Fibroblast of skin of scalp (primary cell): ENCODE measurements around the gene PIM3.
"Not testable (repeated sequence)": the region's sequence is repeated elsewhere in the genome, so short reads cannot be mapped to it uniquely, and the experiment has no call there.

Experiments used
- DNase-seq: peaks from one replicate; pipeline ENCODE4 v3.0.0-alpha.2; 2013

PIM3 gene

DNA sequence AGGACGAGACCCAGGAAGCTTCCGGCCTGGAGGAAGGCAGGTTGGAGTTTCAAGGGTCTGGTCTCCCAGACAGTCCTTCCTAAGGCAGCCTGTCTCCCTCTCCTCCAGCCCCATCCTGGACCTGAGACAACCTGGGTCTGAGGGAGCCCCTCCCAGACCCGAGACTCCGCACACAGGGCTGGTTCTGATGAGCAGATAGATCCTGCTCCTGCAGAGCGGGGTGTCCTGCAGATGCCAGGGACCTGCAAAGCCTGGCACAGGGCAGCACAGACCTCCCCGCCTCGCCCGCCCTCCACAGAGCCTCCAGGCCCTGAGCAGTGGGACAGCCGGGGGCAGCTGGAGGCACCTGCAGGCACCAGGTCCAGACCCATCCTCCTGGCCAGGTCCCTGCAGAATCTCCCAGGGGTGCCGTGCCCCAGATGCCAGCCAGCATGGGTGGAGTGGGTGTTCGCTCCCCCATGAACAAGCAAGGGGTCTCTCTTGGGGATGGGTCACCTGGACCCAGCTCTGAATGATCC, 7.8 kb downstream of the PIM3 start:
- no peak for DNase-seq

DNA sequence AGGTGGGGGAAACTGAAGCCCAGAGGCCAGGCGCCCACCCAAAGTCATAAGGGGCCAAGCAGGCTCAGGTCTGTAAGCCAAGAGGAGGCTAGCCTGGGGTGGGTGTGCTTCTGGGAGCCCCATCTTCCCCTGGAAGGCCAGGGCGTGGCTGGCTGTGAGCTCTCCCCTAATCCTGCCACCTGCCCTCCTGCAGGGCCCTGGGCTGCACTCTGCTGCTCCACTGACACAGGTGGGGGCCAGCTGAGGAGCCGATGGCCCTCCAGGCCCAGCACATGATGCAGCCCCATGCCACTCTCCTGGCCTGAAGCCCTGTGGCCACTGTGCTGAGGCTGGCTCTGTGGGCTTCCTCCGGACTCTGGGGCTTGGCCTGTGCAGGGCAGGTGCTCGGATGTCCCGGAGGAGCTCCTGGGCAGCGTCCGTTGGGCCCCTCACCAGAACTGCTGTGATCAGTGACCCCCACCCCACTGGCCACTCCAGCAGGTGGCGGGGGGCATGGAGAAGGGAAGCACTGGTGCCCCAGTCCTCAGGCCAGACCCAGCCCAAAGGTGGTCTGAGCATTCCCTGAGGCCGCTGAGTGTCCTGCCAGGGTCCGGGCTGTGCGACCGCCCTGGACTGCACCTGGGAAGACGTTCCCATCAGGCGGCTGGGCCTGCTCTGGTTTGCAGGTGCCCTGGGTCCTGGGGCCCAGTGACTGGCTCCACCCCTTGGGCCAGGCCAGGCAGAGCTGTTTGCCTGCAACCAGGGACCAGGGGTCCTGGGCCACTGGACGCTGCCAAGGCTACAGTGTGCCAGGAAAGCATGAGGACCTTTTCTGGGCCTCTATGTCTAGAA, 8.5 kb downstream of the PIM3 start:
- DNase-seq, result no peak

DNA sequence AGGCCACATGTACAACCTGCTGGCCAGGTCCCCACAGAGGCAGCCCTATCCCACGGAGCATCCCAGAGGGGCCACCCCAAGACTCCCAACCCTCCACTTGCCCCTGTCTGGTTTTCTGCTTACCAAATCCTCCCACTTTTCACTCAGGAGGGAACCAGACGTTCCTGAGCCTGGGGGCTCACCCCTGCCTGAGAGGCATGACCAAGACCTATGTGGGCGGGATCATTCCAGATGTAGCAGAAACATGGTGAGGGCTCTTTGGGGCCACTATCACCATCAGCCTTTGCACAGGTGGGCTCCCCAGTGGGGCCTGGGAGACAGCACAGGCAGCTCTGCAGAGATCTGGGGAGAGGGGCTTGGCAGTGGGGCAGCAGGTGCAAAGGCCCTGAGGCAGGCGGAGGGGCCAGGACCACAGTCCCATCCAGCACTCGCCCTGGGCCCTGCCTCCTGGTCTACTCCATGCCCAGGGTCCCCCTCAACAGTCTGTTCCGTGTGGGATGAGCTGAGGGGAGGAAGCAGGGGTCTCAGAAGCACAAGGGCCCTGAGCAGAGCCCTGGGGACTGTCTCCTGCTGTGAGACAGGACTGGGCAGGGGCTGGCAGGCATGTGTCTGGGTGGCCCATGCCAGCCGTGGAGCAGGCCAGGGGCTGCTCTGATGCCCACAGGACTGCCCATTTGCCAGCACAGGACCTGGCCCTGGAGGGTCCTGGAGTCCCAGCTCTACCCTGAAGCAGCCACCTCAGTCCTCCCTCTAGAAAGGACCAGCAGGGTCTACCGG, 9.4 kb downstream of the PIM3 start:
- DNase-seq, result no peak

DNA sequence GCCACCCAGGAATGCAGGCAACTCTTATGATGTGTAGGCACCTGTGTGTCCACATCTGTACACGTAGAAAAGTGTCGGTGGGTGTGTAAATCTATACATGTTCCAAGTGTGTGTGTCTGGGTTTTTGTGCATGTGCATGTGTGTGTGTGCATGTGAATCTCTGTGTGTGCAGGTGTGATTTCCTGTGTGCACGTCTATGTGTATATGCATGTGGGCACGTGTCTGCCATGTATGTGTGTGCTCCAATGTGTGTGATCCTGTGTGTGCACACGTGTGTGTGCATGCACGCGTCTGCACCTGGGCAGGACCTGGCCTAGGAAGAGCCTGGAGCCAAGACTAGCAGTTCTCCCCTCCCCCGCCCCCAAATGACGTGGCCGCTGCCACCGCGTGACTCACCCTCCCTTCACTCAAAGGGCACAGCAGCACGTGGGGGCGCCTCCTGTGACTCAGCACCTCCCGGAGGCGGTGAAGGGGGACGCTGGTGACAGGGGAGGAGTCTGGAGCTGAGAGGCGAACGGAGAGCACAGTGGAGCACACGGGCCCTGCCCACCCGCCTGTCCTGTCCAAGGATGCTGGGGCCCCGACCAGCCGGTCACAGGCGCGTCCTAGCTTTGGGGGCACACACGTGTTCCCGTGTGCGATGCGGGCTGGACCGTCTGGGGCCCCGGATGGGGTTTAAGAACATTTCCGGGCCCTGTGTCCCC, 10.1 kb downstream of the PIM3 start:
- DNase-seq, result peak; percentile 97

DNA sequence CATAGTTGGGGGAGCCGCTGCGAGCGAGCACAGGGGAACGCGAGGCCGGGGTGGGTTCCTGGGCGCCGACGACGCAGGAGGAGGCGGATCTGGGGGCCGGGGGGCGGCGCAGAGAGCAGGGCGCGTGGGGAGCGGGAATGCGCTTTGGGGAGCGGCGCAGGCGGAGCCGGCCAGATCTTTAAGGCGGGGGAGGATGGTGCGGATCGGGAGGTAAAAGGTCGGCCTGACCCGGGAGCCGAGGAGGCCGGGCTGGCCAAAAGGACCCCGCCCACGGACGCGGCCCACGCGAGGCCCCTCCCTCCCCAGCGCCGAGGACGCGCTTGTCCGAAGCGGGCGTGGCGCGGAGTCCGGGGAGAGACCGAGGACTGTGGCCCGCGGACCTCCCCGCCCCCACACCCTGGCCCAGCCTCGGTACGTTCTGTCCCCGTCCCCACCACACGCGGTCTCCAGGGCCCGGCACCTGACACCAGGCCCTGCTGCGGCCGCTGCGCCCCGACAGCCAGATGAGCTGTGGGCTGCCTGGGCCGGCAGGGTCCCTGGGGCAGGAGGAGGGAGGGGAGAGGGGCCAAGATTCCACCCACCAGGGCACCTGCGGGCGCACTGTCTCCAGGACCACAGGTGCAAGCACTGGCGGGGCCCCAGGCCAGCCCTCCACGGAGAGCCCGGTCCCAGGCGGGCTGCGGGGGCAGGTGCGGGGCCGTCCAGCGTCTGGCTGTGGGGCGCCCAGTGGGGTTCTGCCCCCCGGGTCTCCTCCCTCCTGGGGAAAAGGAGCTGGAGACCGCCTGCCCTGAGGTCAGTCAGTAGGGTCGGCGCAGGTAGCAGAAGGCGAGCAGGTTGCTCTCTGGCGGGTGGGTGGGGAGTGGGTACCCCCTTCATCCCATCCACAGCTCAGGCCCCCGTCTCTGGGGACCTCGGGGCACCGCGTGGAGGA, 10.9 kb downstream of the PIM3 start:
- peak; percentile 29 for DNase-seq

DNA sequence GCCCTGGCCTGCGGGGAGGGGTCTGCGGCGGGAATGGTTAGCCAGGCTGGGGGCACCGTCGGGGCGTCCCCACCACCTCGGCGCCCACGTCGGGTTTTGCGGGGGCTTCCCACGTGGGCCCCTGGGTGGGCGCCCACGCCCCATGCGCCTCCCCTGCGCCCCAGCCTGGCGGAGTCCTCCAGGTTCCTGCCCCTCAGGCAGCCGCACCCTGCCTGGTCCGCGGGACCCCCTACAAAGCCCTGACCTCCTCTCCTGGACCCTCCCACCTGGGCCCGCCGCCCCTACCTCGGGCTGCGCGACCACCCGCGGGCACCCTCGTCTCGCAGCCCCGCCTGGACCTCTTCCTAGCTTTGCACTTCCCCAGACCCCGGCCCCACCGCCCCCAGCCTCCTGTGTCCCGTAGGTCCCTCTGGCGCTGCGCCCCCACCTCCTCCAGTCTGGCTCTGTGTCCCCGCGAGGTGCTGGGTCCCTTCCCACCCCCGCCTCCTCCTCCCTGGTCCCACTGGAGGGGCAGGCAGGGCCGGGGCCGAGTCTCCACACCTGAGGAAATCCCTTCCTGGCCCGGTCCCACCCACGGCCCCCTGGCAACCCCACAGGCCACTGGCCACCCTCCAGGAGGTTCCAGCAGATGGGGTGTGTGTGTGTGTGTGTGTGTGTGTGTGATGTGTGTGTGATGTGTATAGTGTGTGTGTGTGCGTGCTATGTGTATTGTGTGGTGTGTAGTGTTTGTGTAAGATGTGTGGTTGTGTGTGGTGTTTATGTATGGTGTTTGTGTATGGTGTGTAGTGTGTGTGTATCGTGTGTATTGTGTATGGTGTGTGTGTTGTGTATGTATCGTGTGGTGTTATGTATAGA, 11.8 kb downstream of the PIM3 start:
- no peak for DNase-seq

DNA sequence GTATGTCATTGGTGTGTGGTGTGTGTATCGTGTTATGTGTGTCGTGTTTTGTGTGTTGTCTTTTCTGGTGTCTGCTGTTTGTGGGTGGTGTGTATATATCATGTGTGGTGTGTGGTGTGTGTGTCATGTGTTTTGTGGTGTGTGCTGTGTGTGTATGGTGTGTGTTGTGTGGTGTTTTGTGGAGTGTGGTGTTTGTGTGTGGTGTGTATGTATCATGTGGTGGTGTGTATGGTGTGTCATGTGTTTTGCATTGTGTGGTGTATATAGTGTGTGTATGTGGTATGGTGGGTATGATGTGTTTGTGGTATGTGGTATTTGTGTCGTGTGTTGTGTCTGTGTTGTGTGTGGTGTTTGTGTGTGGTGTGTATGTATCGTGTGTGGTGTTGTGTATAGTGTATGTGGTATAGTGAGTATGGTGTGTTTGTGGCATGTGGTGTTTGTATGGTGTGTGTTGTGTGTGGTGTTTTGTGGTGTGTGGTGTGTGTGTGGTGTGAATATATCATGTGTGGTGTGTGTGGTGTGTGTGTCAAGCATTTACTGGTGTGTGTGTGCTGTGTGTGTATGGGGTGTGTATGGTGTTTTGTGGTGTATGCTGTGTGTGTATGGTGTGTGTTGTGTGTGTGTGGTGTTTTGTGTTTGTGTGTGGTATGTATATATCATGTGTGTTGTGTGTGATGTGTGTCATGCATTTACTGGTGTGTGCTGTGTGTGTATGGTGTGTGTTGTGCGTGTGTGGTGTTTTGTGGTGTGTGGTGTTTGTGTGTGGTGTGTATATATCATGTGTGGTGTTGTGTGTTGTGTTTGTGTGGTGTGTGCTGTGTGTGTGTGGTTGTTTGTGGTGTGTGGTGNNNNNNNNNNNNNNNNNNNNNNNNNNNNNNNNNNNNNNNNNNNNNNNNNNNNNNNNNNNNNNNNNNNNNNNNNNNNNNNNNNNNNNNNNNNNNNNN, 12.7 kb downstream of the PIM3 start:
- DNase-seq, result no peak

DNA sequence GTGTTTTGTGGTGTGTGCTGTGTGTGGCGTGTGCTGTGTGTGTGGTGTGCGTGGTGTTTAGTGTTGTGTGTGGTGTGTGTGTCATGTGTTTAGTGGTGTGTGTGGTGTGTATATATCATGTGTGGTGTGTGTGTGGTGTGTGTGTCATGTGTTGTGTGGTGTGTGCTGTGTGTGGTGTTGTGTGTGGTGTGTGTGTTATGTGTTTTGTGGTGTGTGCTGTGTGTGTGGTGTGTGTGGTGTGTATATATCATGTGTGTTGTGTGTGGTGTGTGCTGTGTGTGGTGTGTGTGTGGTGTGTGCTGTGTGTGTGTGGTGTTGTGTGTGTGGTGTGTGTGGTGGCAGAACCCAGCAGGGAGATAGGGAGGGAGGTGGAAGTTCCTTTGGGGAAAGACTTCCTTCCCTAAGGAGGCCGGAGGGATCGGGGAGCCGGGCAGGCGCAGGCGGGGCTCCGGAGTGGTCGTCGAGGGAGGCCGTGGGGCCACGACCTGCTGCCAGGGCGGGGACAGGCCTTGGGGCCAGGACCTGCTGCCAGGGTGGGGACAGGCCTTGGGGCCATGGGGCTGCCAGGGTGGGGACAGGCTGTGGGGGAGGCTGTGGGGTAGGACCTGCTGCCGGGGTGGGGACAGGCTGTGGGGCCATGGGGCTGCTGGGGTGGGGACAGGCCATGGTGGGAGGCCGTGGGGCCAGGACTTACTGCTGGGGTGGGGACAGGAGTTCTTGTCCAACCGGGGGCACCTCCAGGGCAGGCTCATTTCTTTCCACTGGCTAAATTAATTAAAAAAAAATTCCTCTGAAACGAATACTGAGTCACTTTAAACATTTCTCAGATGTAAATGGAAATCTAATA, 15.2 kb downstream of the PIM3 start:
- DNase-seq, result no peak

DNA sequence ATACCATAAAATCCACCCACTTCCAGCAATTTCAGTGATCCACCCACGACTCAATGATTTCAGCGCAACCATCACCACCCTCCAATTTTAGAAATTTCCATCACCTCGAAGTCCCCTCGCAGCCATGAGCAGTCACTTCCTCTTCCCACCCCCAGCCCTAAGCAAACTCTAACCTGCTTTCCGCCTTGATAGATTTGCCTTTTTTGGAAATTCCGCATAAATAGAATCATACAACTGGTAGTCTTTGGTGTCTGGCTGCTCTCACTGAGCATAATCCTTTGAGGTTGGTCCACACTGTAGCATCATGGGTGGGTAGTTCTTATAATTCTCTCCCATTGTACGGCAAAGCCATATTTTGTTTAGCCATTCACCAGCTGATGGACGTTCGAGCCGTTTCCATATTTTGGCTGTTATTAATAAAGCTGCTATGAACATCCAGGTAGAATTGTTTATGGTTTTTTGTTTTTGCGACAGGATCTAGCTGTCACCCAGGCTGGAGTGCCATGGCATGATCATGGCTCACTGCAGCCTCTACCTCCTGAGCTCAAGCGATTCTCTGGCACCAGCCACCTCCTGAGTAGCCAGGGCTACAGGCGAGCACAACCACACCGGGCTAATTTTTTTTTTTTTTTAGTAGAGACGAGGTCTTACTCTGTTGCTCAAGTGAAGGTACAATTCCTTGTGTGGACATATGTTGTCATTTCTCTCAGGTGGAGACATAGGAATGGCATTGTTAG, 16.0 kb downstream of the PIM3 start:
- DNase-seq, result no peak

DNA sequence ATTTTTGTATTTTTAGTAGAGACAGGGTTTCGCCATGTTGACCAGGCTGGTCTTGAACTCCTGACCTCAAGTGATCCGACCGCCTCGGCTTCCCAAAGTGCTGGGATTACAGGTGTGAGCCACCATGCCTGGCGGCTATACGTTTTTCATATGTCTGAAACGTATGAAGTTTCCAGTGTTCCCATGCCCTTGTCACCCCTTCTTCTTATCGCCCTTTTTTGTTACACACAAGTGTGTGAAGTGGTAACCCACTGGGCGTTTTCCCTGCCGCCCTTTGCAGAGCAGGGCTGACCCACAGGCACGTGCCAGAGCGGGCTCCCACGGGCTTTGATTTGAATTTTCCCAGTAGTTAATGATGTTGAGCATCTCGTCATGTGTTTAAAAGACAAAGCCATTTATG, 17.0 kb downstream of the PIM3 start:
- no peak for DNase-seq

DNA sequence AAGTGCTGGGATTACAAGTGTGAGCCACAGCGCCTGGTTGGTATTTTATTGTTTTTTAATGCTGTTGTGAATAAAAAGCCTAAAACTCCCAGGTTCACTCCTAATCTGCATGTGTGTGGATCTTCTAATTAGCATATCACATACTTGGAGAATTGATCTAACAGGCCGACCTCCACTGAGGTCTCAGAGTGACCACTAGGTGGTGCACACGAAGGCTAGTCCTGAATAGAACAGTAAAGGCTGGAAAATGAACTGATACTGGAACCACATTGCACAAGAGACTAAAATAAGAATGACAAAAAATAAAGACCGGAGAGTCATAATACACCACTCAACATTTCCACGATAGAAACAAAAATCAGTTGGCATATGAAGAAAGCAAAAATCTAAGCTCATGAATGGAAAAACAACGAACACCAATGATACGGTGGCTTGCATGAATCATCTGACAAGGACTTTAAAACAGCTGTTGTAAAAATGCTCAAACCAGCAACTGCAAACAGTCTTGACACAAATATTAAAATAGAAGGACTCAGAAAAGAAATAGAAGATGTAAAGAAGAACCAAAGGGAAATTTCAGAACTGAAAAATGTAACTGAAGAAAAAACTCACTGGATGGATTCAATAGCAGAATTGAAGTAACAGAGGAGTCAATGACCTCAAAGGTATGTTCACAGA, 19.2 kb downstream of the PIM3 start:
- DNase-seq, result peak; percentile 33

DNA sequence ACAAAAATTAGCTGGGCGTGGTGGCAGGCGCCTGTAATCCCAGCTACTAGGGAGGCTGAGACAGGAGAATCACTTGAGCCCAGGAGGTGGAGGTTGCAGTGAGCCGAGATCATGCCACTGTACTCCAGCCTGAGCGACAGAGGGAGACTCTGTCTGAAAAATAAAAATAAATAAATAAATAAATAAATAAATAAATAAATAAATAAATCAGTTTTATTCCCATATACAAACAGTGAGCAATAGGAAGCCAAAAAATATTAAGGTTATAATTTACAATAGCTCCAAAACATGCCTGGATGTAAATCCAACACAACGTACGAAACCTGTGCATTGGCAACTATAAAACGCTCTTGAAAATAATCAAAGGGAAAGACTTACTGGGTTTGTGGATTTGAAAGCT, 21.2 kb downstream of the PIM3 start:
- not testable (repeated sequence) for DNase-seq

DNA sequence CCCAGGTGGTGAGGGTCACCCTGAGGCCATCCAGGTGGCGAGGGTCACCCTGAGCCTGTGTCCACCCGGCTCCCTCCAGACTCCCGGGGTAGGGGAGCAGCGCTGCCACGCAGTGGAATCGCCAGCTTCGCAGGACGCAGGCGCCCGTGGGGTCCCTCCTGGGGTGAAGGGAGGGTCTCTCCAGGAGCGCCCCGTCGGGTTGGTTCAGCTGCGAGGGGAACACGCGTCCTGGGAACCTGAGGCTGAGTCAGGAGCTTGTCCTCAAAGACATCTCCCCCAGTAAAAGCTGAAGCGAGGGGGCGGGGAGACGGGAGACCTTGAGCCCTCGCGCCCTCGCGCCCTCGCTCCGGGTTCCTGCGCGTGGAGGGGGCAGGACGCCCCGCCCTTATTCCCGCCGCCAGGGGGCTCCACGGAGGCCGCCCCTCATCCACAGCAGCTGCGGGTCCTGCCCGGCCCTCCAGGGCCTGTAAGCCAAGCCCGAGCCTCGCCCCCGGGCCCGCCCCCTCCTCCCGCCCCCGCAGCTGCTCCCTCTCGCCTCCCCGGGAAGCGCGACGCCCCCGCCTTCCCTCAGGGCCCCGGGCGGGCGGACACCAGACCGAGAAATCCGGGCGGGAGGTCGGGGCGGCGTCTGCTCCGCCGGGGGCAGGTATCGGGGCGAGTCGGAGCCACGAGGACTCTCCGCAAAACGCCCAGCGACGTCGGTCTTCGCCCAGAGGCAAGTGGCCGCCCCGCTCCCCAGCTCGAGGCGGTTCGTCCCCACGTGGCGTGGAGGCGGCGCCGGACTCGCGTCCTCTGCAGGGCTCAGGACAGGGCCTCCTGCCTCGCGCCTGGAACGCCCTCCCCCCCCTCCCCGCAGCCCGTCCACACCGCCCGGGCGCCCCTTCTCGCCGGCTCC, 22.8 kb downstream of the PIM3 start:
- no peak for DNase-seq

DNA sequence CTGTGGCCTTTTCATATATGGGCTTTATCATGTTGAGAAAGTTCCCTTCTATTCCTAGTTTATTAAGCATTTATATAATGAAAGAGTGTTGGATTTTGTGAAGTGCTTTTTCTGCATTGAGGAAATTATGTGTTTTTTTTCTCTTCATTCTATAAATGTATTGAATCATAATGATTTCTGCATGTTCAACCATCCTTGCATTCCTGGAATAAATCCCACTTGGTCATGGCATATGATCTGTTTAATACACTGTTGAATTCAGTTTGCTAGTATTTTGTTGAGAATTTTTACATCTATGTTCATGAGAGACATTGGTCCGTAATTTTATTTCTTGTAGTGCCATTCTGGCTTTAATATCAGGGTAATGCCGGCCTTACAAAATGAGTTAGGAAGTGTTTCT, 25.8 kb downstream of the PIM3 start:
- DNase-seq, result no peak

DNA sequence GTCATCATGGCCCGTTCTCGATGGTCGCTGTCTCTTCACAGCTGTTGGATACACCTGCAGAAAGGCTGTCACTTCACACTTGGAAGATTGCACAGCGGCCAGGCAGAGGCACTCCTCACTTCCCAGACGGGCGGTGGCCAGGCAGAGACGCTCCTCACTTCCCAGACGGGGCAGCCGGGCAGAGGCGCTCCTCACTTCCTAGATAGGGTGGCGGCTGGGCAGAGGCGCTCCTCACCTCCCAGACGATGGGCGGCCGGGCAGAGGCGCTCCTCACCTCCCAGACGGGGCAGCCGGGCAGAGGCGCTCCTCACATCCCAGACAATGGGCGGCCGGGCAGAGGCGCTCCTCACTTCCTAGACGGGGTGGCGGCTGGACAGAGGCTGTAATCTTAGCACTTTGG, 29.3 kb downstream of the PIM3 start:
- DNase-seq, result not testable (repeated sequence)

DNA sequence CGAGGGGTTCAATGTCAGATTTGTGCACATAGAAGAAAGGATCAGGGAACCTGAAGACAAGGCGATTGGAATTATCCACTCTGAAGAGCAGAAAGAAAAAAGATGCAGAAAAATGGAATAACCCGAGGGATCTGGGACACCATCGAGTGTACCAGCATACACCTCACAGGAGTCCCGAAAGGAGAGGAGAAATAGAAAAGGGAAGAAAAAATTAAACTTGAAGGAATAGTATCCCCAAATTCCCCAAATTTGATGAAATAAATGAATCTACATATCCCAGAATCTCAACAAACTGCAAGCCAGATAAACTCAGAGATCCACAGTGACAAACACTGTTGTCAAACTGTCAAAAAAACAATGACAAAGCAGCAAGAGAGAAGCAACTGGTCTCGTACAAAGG, 30.6 kb downstream of the PIM3 start:
- no peak for DNase-seq
